ENCODE data around the gene TMX2.

Gene TMX2

GRCh38 chr11:57775491-57775890 lies 63.1 kb downstream of the TMX2 start:
- TF ChIP-seq, protein P1, sequence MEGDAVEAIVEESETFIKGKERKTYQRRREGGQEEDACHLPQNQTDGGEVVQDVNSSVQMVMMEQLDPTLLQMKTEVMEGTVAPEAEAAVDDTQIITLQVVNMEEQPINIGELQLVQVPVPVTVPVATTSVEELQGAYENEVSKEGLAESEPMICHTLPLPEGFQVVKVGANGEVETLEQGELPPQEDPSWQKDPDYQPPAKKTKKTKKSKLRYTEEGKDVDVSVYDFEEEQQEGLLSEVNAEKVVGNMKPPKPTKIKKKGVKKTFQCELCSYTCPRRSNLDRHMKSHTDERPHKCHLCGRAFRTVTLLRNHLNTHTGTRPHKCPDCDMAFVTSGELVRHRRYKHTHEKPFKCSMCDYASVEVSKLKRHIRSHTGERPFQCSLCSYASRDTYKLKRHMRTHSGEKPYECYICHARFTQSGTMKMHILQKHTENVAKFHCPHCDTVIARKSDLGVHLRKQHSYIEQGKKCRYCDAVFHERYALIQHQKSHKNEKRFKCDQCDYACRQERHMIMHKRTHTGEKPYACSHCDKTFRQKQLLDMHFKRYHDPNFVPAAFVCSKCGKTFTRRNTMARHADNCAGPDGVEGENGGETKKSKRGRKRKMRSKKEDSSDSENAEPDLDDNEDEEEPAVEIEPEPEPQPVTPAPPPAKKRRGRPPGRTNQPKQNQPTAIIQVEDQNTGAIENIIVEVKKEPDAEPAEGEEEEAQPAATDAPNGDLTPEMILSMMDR (IDR thresholded peaks at IDR 0.05; ENCODE audit: low read depth, low read length, missing control alignments): no peak
- no peak for DNase-seq (ENCODE audit: low read depth)
- no peak overlapping the region for H3K4me3 ChIP-seq (ENCODE audit: low read depth, low read length)

- no peak for DNase-seq (ENCODE audit: low read depth)
These were observed 63.7 kb downstream of the TMX2 start for GRCh38 chr11:57776031-57776521.

DNA sequence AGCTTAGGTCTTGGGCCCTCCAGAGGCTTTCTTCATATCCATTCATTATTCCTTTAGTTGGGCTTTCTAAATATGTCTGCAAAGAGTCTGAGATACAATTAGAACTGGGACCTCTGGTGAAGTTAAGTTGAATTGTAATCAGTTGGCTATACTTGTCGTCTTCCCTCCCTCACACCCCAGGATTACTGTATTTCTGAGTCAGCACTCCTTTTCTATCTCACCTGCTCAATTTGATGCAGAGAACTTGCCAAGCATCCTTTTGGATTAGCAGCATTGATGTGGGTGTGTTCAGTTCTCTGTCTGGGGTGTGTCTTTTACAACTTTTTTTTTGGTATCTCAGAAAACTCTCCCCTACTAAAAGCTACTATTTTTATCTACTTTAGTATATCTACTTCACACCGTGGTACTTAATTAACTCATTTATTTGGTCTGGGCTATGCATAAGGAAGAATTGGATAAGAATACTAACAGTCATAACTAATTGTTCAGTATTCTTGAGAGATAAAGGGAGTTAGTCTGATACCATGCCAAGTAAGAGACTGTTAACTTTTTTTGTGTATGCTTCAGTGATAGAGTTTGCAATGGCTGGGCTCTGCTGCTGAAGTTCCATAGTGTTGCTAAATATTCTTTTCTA lies 64.3 kb downstream of the TMX2 start:
- TF ChIP-seq, protein P1 (IDR thresholded peaks at IDR 0.05; ENCODE audit: low read depth, low read length, missing control alignments): no peak
- no peak overlapping the region for H3K4me3 ChIP-seq (ENCODE audit: low read depth, low read length)
- DNase-seq (ENCODE audit: low read depth): no peak

More at GRCh38 chr11:57776031-57776521, 63.7 kb downstream of the TMX2 start:
- no peak overlapping the region for H3K4me3 ChIP-seq (ENCODE audit: low read depth, low read length)
- TF ChIP-seq, protein P1 (IDR thresholded peaks at IDR 0.05; ENCODE audit: low read depth, low read length, missing control alignments): no peak

GRCh38 chr11:57777969-57778317 lies 65.5 kb downstream of the TMX2 start:
- DNase-seq (ENCODE audit: low read depth): no peak
- no peak overlapping the region for H3K4me3 ChIP-seq (ENCODE audit: low read depth, low read length)
- TF ChIP-seq, protein P1 (IDR thresholded peaks at IDR 0.05; ENCODE audit: low read depth, low read length, missing control alignments): no peak

GRCh38 chr11:57778318-57779037 lies 66.1 kb downstream of the TMX2 start:
- DNase-seq (ENCODE audit: low read depth): no peak

DNA sequence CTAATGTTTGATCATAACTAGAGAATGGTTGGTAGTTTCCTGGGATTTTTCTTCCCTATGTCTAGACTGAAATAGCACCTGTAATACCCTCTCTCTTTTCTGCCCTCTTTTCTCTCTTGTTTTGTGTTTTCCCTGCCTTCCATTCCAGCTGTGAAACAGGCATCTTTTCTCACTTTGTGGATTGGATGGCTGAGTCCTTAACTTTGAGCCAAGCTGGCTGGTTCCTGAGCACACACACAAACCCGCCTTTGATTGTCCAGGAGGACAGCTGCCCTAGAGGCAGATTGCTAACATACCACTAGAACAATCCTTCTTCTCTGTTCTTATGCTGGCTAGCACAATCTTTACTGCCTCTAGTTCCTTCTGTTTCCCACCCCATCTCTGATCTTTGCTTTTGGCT lies 66.9 kb downstream of the TMX2 start:
- no peak overlapping the region for H3K4me3 ChIP-seq (ENCODE audit: low read depth, low read length)
- DNase-seq (ENCODE audit: low read depth): no peak
- TF ChIP-seq, protein P1 (IDR thresholded peaks at IDR 0.05; ENCODE audit: low read depth, low read length, missing control alignments): no peak

More at GRCh38 chr11:57778318-57779037, 66.1 kb downstream of the TMX2 start:
- no peak overlapping the region for H3K4me3 ChIP-seq (ENCODE audit: low read depth, low read length)
- TF ChIP-seq, protein P1 (IDR thresholded peaks at IDR 0.05; ENCODE audit: low read depth, low read length, missing control alignments): no peak

All from GM12864 (cell line).